GM10248 (cell line): ENCODE results near the gene SLC29A2.

Experiments
- CTCF ChIA-PET: fragments of 300-600 bp; sonication (Branson Sonifier 250); formaldehyde crosslinking; extraction: SDS; loops from one replicate; lab custom pipeline; 2021; ENCODE audit warnings: antibody characterized with exemption; lab: Yijun Ruan, JAX
- POLR2A ChIA-PET: fragments of 350-650 bp; sonication (Branson Sonifier 250); formaldehyde crosslinking; extraction: SDS; loops from one replicate; lab custom pipeline; 2020; ENCODE audit warnings: antibody characterized with exemption; lab: Yijun Ruan, JAX
- DNase-seq: peaks from one replicate; pipeline ENCODE4 v3.0.0; 2012; ENCODE audit errors: extremely low spot score
- CTCF ChIP-seq: IDR thresholded peaks from 2 replicates; pipeline ENCODE4 v1.5.1; 2012; ENCODE audit warnings: mild to moderate bottlenecking, low read depth; ENCODE audit errors: extremely low read depth, missing control alignments, control extremely low read depth

Gene SLC29A2

GRCh38 chr11:66339162-66339675, 32.3 kb downstream of the SLC29A2 start:
- POLR2A ChIA-PET: no interaction called here
- DNase-seq: no peak
- no peak for TF ChIP-seq CTCF
- CTCF ChIA-PET: interaction anchor here (1.0 to 2.1 kb wide), 5 partner anchors 8 to 53 kb away, joined by 3 to 15 read pairs (median 3); partner anchors contain the start of gene B4GAT1

- no peak for TF ChIP-seq CTCF
- DNase-seq: no peak
- POLR2A ChIA-PET: no interaction called here
- CTCF ChIA-PET: interaction anchor here (0.7 to 1.8 kb wide), 10 partner anchors 9 to 70 kb away, joined by 3 to 6 read pairs (median 4); partner anchors contain the start of gene B4GAT1
These were observed 33.0 kb downstream of the SLC29A2 start for GRCh38 chr11:66338276-66339161.

- ChIA-PET CTCF (interaction anchor here (0.7 to 8.7 kb wide), 8 partner anchors 25 to 115 kb away, joined by 3 to 126 read pairs (median 4); no protein-coding TSS in a partner anchor), POLR2A (no interaction called here)
- TF ChIP-seq CTCF: no peak
- no peak for DNase-seq
These were observed 34.3 kb downstream of the SLC29A2 start for GRCh38 chr11:66337103-66337899.

- CTCF ChIA-PET: interaction anchor here (1.0 to 8.7 kb wide), 4 partner anchors 9 to 114 kb away, joined by 3 to 126 read pairs (median 12); partner anchors contain the start of gene BRMS1
- DNase-seq: peak; percentile 80
- POLR2A ChIA-PET: interaction anchor here (0.5 to 0.6 kb wide), 2 partner anchors 286 to 490 kb away, joined by 3 read pairs; no protein-coding TSS in a partner anchor
- peak; percentile 40 for TF ChIP-seq CTCF
These were observed 35.1 kb downstream of the SLC29A2 start, which contains the start of gene RIN1 for GRCh38 chr11:66336234-66337102. Gene RIN1 (minus strand): TSS chr11:66336434. CDS start chr11:66336402, 32 bp downstream.

- ChIA-PET POLR2A (interaction anchor here (0.5 to 1.6 kb wide), 4 partner anchors 9 to 491 kb away, joined by 3 to 4 read pairs (median 3); partner anchors contain the start of gene BRMS1), CTCF (interaction anchor here (1.0 to 8.7 kb wide), 6 partner anchors 10 to 113 kb away, joined by 3 to 126 read pairs (median 6); partner anchors contain the start of gene BRMS1)
- no peak for TF ChIP-seq CTCF
- DNase-seq: no peak
These were observed 35.9 kb downstream of the SLC29A2 start for GRCh38 chr11:66335531-66336233.
